Psoas muscle (tissue), 8 donors: ENCODE results near the gene B4GALT6. TPM values are rescaled to one million over a fixed set of nuclear protein-coding genes. Genes with fewer than 3 reads are reported as not detected.
"Not testable (repeated sequence)": the region's sequence is repeated elsewhere in the genome, so short reads cannot be mapped to it uniquely, and the experiment has no call there.

Source experiments
- ATAC-seq, 4 donors: fragments of 200-7000 bp; cut with Tn5 transposase; one replicate each; pipeline ENCODE4 v1.9.1; 2020; ENCODE audit warnings: moderate library complexity in 3 of 4, mild to moderate bottlenecking in 2 of 4
- DNase-seq, 2 donors: peaks; one replicate each; pipeline ENCODE4 v3.0.0-alpha.2; 2020
- H3K27ac ChIP-seq: fragments of 200-600 bp; one replicate; pipeline ENCODE4 v1.8.0; 2022
- H3K27me3 ChIP-seq, 3 donors: fragments of 200-600 bp in 1 of 3; one replicate each; pipeline versions ENCODE4 v1.6.1 to v1.8.0; 2013 to 2022; ENCODE audit warnings: low read length in 2 of 3, mild to moderate bottlenecking in 2 of 3, moderate library complexity in 1 of 3; ENCODE audit not compliant: insufficient read depth in 3 of 3
- H3K36me3 ChIP-seq, 2 donors: fragments of 200-600 bp in 1 of 2; one replicate each; pipeline versions ENCODE4 v1.6.1 to v1.8.0; 2013 to 2022; ENCODE audit warnings: low read depth in 1 of 2, mild to moderate bottlenecking in 1 of 2, moderate library complexity in 1 of 2; ENCODE audit not compliant: insufficient read depth in 1 of 2
- H3K4me1 ChIP-seq: fragments of 200-600 bp; one replicate; pipeline ENCODE4 v1.8.0; 2022
- H3K4me3 ChIP-seq: fragments of 200-600 bp; one replicate; pipeline ENCODE4 v1.8.0; 2022; ENCODE audit warnings: mild to moderate bottlenecking
- H3K9me3 ChIP-seq: fragments of 200-600 bp; one replicate; pipeline ENCODE4 v1.8.0; 2022
- WGBS, 3 donors: extraction: QIAGEN DNeasy Blood & Tissue Kit; methylation state at CpG; one replicate each; pipeline versions ENCODE4 v1.1.6 to v1.1.7; 2013; 5-methylcytosine and 5-hydroxymethylcytosine counted together
- intact Hi-C, 2 donors: fragments of 100-400 bp; cut with DNase I; formaldehyde crosslinking; loops; one replicate each; pipeline versions ENCODE4 v1.11.0 to v1.14.2; 2022
- long read RNA-seq, 2 donors: library from polyadenylated mRNA; unstranded; transcript quantifications; one replicate each; pipeline ENCODE4 v2.0.0, GENCODE V29; 2021
- polyA plus RNA-seq, 3 donors: library from polyadenylated mRNA; stranded (reverse); fragments of 200-250 nt; gene quantifications; one replicate each; pipeline ENCODE4 v1.2.3, GENCODE V29; 2013
- total RNA-seq, 4 donors: library from RNA; stranded (reverse); fragmentation: NEBNext Ultra II Directional in 2 of 4; extraction: Animal tissue kit (Norgen Biotek cat#: 25700) in 2 of 4; gene quantifications; one replicate each; pipeline versions ENCODE4 v1.2.1 to v1.2.4, GENCODE V29; 2021 to 2023
- TF ChIP-seq, protein P1 (sequence below): fragments of 200-600 bp; IDR thresholded peaks from one replicate; pipeline ENCODE4 v1.8.0; 2022; ENCODE audit warnings: antibody characterized with exemption
- donor health status: healthy with polysubstance abuse.
- donor health status: DM: no; HTN: no; CAD: no; lungs with moderate emphysema.
- donor health status: Bipolar disorder and iron deficiency.
- donor health status: healthy.
- donor health status: DM: yes; HTN: yes; CAD: no.
- donor health status: DM: no; HTN: no; CAD: no.
- donor health status: DM: no; HTN: no; CAD: no.
- donor health status: DM: yes; HTN: yes; CAD: no.

Gene B4GALT6, protein sequence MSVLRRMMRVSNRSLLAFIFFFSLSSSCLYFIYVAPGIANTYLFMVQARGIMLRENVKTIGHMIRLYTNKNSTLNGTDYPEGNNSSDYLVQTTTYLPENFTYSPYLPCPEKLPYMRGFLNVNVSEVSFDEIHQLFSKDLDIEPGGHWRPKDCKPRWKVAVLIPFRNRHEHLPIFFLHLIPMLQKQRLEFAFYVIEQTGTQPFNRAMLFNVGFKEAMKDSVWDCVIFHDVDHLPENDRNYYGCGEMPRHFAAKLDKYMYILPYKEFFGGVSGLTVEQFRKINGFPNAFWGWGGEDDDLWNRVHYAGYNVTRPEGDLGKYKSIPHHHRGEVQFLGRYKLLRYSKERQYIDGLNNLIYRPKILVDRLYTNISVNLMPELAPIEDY
- total RNA-seq (10 to 100 TPM in 1 of 4 donors, 1 to 10 TPM in 3; 4.1 to 13.3 (median 9.0) TPM), polyA plus RNA-seq (1 to 10 TPM in 2 of 3 donors, under 1 TPM in 1; 0.98 to 6.7 (median 4.0) TPM)
- long read RNA-seq, donor 1: 0 reads
- long read RNA-seq, donor 2: 0 reads

DNA sequence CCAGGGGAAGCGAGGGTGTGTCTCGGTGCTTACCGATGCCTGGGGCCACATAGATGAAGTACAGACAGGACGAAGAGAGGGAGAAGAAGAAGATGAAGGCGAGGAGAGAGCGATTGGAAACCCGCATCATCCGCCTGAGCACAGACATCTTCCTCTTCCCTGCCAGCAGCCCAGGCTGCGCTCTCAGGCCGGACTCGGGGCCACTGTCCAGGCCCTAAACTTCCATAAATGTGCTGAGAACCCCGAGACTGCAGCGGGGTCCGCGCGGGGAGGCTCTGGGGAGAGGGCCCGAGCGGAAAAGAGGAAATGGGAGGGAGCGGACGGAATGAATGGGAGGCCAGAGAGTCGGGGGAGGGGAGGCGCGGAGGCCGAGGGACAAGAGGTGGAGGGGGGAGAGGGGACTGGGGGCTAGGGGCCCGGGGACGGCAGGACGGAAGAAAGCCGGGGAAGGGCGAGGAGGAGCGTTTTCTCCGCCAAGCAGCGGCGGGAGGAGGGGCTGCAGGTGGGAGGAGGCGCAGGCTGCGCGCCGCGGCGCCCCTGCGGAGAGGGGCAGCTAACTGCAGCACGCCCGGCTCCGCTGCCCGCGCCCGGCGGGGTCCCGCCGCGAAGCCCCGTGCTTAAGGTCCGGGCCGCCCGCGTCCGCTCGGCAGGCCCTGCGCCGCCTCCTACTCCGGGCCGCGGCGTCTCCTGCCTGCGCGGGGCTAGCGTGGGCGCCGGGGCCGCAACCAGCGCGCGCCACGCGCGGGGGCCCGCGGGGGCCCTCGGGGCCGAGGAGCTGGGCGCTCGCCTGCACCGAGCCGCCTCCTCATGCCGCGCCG lies at the start of gene B4GALT6:
Gene B4GALT6 (minus strand): TSS at position 303 of the 818 bp plus-strand sequence. CDS start 155 bp downstream, at position 148.
- DNase-seq (peak; percentile 19 to 48), ATAC-seq (peak in 2 of 4 donors; percentile 38 to 54)
- no peaks in the 10 kb centered on the region for H3K9me3 ChIP-seq
- WGBS, 3 donors: 1 to 2% (median 1%) methylated on average over 30 to 84 of the region's 86 CpGs
- TF ChIP-seq, protein P1, sequence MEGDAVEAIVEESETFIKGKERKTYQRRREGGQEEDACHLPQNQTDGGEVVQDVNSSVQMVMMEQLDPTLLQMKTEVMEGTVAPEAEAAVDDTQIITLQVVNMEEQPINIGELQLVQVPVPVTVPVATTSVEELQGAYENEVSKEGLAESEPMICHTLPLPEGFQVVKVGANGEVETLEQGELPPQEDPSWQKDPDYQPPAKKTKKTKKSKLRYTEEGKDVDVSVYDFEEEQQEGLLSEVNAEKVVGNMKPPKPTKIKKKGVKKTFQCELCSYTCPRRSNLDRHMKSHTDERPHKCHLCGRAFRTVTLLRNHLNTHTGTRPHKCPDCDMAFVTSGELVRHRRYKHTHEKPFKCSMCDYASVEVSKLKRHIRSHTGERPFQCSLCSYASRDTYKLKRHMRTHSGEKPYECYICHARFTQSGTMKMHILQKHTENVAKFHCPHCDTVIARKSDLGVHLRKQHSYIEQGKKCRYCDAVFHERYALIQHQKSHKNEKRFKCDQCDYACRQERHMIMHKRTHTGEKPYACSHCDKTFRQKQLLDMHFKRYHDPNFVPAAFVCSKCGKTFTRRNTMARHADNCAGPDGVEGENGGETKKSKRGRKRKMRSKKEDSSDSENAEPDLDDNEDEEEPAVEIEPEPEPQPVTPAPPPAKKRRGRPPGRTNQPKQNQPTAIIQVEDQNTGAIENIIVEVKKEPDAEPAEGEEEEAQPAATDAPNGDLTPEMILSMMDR: no peak
- H3K27me3 ChIP-seq: no peaks in the 10 kb centered on the region
- H3K4me1 ChIP-seq: peaks cover 9% of the 10 kb centered on the region
- H3K27ac ChIP-seq: peak within 1 kb of the TSS; percentile 79
- peak within 1 kb of the TSS; percentile 70 for H3K4me3 ChIP-seq
- intact Hi-C loops: loop anchor here in 1 of 2 donors (5.0 kb wide), 2 partner anchors 38 to 47 kb away; no protein-coding TSS in a partner anchor
- H3K36me3 ChIP-seq: no peaks in the 10 kb centered on the region

DNA sequence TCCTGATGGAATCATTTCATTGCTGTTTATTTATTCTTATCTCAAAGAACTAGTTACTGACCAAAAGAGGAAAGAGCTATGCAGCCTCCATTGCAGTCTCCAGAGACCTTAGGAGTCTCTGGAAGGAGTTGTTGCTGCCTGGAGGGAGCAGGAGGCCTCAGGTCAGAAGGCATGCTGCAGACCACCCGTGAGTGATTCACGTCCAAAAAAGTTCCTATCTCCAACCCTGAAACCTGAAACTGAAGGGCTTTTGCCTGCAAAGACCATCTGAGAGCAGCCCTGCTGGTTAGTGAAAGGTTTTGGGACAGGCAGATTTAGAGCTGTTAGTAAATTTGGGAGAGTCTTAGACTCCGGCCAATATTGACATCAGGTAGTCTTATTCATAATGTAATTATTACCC lies 47.2 kb upstream of the B4GALT6 start:
- H3K36me3 ChIP-seq: no peaks in the 10 kb centered on the region
- intact Hi-C loops: no loop called here
- no peak overlapping the region for H3K4me3 ChIP-seq
- TF ChIP-seq, protein P1: no peak
- no peak for ATAC-seq
- H3K9me3 ChIP-seq: no peaks in the 10 kb centered on the region
- H3K4me1 ChIP-seq: peaks cover 3% of the 10 kb centered on the region
- WGBS, 3 donors: 44 to 48% (median 46%) methylated on average over 3 of the region's 3 CpGs
- H3K27ac ChIP-seq: no peak overlapping the region
- H3K27me3 ChIP-seq: no peaks in the 10 kb centered on the region
- no peak for DNase-seq

DNA sequence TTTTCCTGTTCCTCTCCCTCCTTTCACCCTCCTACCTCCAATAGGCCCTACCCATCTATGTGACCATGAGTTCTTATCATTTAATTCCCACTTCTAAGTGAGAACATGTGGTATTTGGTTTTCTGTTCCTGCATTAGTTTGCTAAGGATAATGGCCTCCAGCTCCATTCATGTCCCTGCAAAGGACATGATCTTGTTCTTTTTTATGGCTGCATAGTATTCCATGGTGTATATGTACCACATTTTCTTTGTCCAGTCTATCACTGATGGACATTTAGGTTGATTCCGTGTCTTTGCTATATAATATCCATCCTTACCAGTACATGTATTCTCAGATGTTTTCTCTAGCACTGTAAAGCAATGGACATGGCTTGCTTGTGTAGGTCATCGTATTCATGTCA lies 44.8 kb upstream of the B4GALT6 start:
- intact Hi-C loops: loop anchor here in 1 of 2 donors (5.0 kb wide), 1 partner anchor 172 kb away; no protein-coding TSS in a partner anchor
- ATAC-seq, DNase-seq: not testable (repeated sequence)

DNA sequence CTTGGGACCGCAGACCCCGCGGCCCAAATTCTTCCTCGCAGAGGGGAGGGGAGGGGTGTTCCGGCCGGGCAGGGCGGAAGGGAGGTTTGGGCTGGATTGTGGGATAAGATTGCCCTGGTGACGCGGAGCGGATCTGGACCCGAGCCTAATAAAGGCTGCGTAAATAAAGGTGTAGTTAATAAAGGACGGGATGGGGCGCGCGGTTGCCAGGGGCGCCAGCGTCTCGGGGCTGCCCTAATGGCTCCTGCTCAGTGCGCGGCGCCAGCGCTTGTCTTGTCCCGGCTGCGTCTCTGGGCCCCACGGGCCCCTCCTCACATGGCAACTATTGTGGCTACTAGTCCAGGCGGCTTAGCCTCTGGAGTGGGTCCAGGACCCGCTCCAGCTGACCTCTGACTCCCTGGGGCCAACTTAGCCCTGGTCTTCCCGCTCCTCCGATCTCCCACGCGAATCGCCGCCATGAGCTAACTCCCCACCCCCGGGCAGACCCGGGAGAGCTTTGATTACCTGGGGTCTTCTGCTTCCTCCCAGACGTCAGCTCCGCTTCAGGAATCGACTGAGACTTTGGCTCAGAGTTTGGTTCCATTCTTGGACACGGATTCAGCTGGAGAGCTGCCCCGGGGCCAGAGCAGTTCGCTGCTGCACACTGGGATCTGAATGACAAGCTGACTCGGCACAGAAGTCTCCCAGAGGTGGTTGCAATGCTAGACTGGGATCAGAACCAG lies 39.8 kb upstream of the B4GALT6 start:
- Histone ChIP-seq H3K4me3 (peak overlapping the region; percentile 88), H3K9me3 (no peaks in the 10 kb centered on the region), H3K27ac (peak overlapping the region; percentile 78), H3K27me3 (no peaks in the 10 kb centered on the region), H3K36me3 (no peaks in the 10 kb centered on the region), H3K4me1 (peaks cover 15% of the 10 kb centered on the region)
- TF ChIP-seq, protein P1: no peak
- WGBS, 3 donors: 3 to 5% (median 4%) methylated on average over 35 to 43 of the region's 43 CpGs
- ATAC-seq: peak; percentile 64 to 82 (median 78)
- intact Hi-C loops: loop anchor here in 1 of 2 donors (5.0 kb wide), 1 partner anchor 37 kb away; no protein-coding TSS in a partner anchor
- peak; percentile 37 to 78 for DNase-seq

More for the DNA sequence above, 44.8 kb upstream of the B4GALT6 start:
- H3K4me1 ChIP-seq, H3K27ac ChIP-seq, H3K36me3 ChIP-seq, H3K27me3 ChIP-seq, H3K9me3 ChIP-seq, H3K4me3 ChIP-seq: not testable (repeated sequence)
- 89 to 94% (median 92%) methylated on average over 2 of the region's 2 CpGs for WGBS, 3 donors
